HG03159 (cell line): Measurements from ENCODE around the gene AEBP1.

Experiments used
- ATAC-seq: cut with Tn5 transposase; IDR thresholded peaks from one replicate; pipeline ENCODE4 v1.9.1; 2021; ENCODE audit warnings: mild to moderate bottlenecking, moderate library complexity; ENCODE audit not compliant: unreplicated experiment

AEBP1 gene

DNA sequence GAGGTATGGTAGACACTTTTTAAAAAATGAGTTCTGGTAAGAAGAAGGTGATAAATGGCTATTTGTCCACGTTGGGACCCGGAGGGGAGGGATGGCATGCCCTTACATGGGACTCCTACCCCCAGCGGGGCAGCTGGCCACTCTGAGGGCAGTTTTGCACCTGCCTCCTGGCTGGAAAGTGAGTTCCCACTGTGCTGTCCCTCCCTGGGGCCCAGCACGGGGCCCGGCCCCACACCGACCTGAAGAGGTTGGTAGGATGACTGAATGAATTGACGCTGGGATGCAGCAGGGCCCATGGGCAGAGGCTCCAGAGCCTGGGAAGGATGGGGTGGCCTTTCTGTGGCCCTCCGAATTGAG, 601 bp upstream of the AEBP1 start:
- no peak for ATAC-seq

GRCh38 chr7:44104860-44105771, 971 bp downstream of the AEBP1 start:
- ATAC-seq = no peak

GRCh38 chr7:44105832-44106231, 1.7 kb downstream of the AEBP1 start:
- no peak for ATAC-seq

DNA sequence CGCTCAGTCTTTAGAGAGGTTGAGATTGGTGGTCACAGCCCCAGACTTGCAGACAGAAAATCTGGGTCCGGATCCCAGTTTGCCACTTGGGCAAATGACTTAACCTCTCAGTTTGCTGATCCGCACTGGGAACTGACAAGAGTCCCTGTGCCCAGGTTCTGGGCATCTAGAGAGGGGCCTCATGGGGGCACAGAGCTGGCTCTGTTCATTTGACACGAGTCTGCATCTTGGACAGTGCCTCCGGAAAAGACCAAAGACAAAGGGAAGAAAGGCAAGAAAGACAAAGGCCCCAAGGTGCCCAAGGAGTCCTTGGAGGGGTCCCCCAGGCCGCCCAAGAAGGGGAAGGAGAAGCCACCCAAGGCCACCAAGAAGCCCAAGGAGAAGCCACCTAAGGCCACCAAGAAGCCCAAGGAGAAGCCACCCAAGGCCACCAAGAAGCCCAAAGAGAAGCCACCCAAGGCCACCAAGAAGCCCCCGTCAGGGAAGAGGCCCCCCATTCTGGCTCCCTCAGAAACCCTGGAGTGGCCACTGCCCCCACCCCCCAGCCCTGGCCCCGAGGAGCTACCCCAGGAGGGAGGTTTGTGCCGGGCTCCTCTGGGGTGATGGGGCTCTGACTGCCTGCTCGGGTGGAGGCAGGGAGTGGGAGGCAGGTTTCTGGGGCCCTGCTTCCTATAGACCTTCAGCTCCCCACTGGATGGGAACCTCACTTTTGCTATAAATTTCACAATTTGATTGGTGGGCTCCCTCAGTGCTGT, 2.3 kb downstream of the AEBP1 start:
- ATAC-seq = no peak

DNA sequence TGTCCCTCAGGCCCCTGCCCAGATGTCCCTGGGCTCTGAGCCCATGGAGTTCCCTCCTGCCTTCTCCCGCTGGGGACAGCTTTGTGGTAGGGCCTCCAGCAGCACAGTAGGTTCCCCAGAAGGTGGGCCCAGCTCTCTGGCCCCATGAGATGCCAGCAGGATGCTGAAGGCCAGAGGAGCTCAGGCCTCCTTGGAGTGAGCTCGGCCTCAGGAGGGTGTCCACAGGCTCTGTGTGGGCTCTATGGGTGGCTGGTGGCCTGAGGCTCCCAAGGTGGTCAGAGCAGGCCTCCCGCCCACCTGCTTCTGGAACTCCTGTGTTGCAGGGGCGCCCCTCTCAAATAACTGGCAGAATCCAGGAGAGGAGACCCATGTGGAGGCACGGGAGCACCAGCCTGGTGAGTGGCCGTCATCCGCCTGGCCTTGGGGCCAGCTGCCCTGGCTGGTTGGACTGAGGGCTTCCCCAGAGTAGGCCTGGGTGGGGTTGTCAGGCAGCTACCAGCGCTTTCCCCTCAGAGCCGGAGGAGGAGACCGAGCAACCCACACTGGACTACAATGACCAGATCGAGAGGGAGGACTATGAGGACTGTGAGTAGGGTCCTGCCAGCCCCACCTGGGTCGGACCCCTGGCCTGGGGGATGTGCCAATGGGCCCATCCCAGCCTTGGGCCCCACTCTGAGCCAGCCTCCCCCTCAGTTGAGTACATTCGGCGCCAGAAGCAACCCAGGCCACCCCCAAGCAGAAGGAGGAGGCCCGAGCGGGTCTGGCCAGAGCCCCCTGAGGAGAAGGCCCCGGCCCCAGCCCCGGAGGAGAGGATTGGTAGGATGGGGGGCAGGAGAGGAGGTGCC, 3.2 kb downstream of the AEBP1 start:
- ATAC-seq = no peak

DNA sequence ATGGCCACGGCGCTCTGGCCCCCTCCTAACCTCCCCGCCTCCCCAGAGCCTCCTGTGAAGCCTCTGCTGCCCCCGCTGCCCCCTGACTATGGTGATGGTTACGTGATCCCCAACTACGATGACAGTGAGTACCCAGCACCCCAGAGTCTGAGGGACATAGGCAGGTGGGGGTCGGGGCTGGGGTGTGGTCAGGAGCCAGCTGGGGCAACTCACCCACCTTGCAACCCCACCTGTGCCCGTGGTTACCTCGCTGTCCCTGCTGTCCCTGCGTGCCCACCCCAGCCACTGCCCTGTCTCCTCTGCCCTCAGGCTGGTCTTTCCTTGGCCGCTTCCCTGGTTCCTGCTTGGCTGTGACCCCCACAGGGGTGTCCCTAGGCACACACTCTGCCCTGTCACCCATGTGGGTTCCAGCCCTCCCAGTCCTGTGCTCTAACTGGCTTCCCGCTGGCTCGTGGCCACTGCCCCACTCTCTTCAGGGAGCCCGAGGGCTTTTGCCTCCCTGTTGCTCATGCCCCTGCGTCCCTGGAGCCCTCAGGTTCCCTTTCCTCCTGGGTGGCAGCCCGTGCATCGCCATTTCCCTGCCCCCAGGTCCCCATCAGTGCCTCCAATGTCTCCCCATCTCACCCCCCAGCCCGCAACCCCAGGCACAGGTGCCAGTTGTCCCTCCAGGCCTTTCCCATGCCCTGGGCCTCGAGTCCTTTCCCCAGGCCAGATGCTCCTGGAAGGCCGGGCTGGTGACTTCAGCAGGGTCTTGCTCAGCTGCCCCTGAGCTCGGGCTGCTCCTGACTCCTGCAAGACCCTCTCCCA, 4.0 kb downstream of the AEBP1 start:
- no peak for ATAC-seq

- no peak for ATAC-seq
Observed at GRCh38 chr7:44108768-44109750, 4.9 kb downstream of the AEBP1 start.

DNA sequence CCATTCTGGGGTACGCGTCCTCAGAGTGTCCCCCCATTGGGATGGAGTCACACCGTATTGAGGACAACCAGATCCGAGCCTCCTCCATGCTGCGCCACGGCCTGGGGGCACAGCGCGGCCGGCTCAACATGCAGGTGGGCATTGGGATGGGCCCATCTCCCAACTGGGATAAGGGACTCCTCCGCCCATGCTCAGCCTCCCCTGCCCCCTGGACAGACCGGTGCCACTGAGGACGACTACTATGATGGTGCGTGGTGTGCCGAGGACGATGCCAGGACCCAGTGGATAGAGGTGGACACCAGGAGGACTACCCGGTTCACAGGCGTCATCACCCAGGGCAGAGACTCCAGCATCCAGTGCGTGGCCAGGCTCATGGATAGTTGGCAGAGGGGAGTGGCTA, 5.8 kb downstream of the AEBP1 start:
- no peak for ATAC-seq

- no peak for ATAC-seq
Observed at GRCh38 chr7:44110719-44111635, 6.8 kb downstream of the AEBP1 start.

GRCh38 chr7:44111761-44112160, 7.6 kb downstream of the AEBP1 start:
- ATAC-seq = no peak

GRCh38 chr7:44112231-44112996, 8.3 kb downstream of the AEBP1 start:
- ATAC-seq = no peak

DNA sequence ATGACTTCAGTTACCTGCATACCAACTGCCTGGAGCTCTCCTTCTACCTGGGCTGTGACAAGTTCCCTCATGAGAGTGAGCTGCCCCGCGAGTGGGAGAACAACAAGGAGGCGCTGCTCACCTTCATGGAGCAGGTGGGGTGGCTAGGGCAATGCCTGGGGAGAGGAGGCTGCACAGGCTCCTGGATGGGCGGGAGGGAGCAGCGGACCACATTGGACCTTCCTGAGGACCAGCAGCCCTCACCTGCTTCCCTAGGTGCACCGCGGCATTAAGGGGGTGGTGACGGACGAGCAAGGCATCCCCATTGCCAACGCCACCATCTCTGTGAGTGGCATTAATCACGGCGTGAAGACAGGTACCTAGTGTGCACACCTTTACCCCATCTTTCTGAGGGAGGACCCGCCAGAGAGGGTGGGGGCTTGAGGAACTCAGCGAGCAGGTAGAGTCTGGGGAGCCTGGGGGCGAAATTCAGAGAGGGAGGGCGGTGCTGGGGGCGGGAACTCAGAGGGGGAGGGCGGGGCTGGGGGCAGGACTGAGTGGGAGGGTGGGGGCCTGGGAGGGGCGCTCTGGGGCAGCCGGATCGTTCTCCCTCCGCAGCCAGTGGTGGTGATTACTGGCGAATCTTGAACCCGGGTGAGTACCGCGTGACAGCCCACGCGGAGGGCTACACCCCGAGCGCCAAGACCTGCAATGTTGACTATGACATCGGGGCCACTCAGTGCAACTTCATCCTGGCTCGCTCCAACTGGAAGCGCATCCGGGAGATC, 9.0 kb downstream of the AEBP1 start:
- no peak for ATAC-seq

DNA sequence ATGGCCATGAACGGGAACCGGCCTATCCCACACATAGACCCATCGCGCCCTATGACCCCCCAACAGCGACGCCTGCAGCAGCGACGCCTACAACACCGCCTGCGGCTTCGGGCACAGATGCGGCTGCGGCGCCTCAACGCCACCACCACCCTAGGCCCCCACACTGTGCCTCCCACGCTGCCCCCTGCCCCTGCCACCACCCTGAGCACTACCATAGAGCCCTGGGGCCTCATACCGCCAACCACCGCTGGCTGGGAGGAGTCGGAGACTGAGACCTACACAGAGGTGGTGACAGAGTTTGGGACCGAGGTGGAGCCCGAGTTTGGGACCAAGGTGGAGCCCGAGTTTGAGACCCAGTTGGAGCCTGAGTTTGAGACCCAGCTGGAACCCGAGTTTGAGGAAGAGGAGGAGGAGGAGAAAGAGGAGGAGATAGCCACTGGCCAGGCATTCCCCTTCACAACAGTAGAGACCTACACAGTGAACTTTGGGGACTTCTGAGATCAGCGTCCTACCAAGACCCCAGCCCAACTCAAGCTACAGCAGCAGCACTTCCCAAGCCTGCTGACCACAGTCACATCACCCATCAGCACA, 9.7 kb downstream of the AEBP1 start:
- ATAC-seq = no peak

DNA sequence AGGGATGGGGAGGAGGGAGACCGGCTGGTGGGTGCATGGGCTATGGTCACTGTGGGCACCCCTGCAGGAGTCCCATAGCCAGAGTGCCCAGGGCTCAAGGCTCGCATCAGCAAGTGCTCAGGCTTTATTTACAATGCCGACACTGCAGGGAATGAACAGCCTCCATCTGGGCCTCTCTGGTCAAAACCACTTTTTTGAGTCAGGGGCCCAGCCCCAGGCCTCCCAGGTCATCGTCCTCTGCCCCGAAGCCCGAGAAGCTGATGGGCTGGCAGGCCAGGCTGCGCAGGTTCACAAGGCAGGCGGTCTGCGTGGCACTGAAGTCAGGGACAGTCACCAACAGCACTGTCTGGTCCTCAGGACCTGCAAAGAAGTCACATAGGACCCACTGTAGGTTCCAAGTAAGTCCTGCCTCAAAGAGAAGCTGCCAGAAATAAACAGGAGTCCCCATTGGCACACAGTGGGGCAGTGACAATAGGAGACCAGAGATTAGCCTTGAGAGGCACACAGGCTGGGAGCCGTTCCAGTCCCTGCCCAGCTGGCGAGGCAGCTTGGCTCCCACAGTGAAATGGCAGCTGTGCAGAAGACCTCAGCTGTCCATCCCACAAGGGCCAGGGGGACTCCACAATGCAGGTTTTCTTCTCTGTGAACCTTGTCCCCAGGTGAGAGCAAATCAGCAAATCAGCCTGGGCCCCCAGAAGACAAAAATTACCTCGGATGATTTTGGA, 10.6 kb downstream of the AEBP1 start:
- no peak for ATAC-seq

- no peak for ATAC-seq
Observed at GRCh38 chr7:44116087-44116788, 12.1 kb downstream of the AEBP1 start.
